NOMO-1 treated with DMSO at 0.1 percent for 48 hours (cell line): ENCODE data around the gene NUP62CL.

ENCODE experiments used
- DNase-seq: peaks from one replicate; lab custom pipeline; 2025; ENCODE audit not compliant: unreplicated experiment; lab: John Stamatoyannopoulos, UW

Gene NUP62CL

GRCh38 chrX:107153005-107153404 is 53.2 kb downstream of the NUP62CL start:
- DNase-seq: no peak

GRCh38 chrX:107146670-107147069 is 59.6 kb downstream of the NUP62CL start:
- no peak for DNase-seq

GRCh38 chrX:107135965-107136307 is 70.3 kb downstream of the NUP62CL start:
- DNase-seq: no peak

- no peak for DNase-seq
Observed at GRCh38 chrX:107135049-107135964, 70.9 kb downstream of the NUP62CL start.

GRCh38 chrX:107123750-107124149 is 82.5 kb downstream of the NUP62CL start:
- DNase-seq: no peak

GRCh38 chrX:107119283-107119682 is 87.0 kb downstream of the NUP62CL start:
- no peak for DNase-seq

- DNase-seq: peak; percentile 54
Observed at GRCh38 chrX:107118322-107119147, 87.7 kb downstream of the NUP62CL start, which contains the start of gene RBM41. RBM41 (minus strand) TSS chrX:107118822; CDS start chrX:107118773, 49 bp downstream.

- DNase-seq: peak; percentile 5
Observed at GRCh38 chrX:107117993-107118321, 88.3 kb downstream of the NUP62CL start.

- peak; percentile 8 for DNase-seq
Observed at GRCh38 chrX:107107459-107107858, 98.8 kb downstream of the NUP62CL start.

- no peak for DNase-seq
Observed at GRCh38 chrX:107102980-107103379, 103.3 kb downstream of the NUP62CL start.

- DNase-seq: no peak
Observed at GRCh38 chrX:107076158-107076557, 130.1 kb downstream of the NUP62CL start.
